GM10847 (cell line): ENCODE data around the gene IL1RL2.

Source experiments
- POLR2A ChIP-seq: IDR thresholded peaks from 2 replicates; pipeline ENCODE4 v1.6.1; 2011; ENCODE audit not compliant: insufficient read length; ENCODE audit errors: extremely low read depth

The IL1RL2 gene

DNA sequence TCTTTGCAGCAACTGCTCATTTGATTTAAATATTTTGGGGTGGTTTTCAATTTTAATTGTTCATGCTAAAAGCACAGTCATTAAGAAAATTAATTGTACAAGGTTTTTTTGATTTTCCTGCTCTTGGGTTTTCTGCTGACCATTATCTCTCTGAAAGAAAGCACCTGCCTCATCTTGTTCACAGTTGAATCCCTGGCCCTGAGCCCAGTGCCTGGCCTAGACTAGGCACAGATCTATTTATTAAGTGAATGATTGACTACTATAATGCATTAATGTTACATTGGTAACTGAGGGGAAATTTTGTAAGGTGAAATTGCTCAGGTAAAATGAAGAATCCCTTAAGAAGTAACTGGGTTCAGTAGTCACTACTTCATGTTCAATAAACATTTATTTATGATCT is 22.0 kb downstream of the IL1RL2 start:
- TF ChIP-seq POLR2A, result no peak

DNA sequence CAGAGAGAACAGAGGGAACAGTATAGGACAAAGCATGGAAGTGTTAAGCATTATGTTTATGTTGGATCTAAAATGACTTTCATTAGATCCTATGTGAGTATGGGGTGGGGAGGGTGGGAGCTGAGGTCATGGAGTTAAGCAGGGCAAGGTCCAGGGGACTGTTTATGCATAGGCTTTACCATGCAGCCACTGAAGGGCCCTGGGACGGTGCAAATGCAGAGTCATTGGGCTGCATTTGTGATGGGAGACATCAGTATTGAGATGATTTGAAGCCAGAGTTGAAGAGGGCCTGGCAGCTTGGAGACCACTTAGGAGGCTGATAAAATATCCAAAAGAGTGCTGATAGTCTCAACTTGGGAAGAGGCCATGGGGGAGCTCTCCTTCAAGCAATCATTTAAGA is 22.7 kb downstream of the IL1RL2 start:
- TF ChIP-seq POLR2A, result no peak

DNA sequence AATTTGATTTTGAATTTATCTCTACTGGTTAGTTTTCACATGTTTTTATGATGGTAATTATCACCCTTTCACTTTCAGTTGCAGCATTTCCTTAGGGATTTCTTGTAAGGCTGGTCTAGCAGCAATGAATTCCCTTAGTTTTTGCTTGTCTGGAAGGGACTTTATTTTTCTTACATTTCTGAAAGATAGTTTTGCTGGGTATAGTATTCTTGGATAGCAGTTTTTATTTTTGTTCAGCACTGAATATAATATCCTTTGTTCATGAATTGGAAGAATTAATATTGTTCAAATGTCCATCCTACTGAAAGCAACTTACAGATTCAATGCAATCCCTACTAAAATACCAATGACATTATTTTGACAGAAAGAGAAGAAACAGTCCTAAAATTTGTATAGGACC is 30.2 kb downstream of the IL1RL2 start:
- TF ChIP-seq POLR2A, result no peak

DNA sequence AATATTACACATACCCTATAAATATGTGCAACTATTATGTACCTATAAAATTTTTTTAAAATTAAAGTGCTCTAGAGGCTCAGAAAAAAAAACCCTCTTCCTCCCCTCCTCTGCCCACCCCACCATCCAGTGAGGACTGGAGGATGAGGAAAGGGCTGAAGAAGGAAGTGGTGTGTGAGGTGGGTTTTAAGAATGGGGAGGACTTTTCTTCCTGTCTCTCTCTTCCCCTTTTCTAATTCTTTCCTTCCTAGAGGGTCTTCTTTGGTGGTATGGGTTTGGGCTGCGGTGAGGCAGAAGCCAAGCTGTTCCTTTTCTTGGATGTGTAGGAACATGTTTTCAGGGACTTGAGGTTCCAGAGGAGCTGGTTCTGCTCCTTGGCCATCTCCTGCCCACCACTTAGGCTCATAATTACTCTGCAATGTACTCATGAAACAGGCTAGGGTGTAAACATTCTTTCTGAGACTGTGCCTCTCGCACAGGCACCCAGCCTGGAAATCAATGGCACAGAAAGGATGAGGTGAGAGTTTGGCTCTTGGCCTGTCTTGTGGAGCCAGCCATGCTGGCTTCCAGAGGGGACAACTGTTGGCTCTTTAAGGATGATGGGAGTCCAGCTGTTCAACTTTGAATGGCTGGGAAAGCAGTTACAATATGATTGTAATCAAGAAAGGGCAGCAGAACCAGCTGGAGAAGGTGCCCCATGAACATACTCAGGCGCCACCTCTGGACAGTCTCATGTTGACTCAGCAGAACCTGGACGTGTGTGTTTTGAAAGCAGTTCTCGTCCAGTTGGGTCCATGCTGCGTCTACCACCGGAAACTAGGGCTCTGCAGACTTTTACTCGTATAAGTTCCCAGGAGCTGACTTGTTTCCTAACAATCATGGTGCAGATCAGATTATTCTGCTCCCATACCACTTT is 38.3 kb downstream of the IL1RL2 start:
- no peak for TF ChIP-seq POLR2A

DNA sequence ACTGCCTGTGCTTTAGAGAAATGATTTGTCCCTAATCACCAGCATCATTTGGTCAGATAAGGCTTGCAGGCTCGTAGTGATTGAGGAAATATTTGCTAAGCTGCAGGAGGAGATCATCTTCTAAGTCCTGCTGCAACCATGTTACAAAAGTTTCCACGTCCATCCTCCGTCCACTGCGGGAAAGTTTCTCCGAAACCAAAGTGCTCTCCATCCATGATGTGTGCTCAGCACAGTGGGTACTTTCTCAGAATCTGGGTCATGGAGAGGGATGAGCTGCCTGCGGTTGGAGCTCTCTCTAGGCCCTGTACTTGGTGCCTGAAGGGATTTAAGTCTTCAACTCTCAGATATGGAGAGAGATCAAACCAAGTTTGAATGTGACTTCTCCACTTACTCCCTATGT is 39.3 kb downstream of the IL1RL2 start:
- TF ChIP-seq POLR2A, result no peak

DNA sequence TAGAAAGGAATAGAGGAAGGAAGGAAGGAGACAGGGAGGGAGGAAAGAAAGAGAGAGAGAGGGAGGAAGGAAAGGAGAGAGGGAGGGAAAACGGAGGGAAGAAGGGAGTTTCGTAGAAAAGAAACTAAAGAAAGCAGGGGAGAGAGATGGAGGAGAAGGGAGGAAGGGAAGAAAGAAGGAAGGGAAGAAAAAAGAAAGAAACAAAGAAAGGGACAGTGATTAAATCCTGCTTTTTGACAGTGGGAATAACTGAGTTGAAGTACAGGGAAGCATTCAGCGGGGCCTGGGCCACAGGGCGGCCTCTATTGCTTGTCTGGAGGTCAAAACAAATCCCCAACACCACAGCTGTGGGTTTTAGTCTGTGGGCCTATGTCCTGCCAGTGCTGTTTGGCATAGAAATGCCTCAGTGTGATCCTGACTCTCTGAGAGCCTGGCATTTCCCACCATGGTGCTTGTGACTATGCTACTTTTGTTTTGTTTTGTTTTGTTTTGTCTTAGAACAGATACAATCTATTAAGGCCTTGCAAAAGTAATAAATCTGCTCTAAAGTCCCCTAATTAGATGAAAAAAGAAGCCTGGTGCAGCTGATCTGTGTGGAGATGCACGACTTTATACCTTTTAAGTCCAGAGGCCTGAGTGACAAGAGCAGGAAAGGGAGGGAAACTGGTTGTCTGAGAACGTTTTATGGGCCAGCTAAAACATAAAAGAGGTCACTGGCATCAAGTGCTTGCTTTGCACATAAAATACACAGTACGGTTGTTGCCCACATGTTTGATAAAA is 40.0 kb downstream of the IL1RL2 start:
- TF ChIP-seq POLR2A, result no peak

DNA sequence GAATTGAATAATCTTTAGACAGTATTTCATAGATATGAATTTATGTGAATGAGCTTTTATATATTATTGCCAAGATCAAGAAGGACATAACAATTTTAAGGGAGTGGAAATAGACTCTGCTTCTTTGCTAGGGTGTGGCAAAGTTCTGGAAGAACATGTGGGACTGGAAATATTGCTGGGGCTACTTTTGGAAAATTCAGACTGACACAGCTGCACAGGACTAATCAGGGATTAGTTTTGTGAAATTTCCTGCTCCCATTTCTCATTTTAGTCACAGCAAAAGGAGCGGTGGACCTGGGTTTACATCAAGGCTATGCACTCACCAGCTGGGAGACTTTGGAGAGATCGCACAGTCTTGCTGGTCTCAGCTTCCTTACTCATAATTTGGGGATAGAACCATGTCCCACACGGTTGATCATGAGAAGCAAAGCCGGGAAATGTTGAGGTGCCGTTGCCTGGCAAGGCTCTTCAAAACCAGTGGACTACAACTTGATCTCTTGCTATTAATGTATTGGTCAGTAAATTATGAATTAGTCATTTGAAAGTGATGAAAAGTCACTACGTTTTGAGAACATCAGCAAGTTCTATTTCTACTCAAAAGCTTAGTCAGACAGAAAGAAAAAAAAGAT is 42.4 kb downstream of the IL1RL2 start:
- no peak for TF ChIP-seq POLR2A

DNA sequence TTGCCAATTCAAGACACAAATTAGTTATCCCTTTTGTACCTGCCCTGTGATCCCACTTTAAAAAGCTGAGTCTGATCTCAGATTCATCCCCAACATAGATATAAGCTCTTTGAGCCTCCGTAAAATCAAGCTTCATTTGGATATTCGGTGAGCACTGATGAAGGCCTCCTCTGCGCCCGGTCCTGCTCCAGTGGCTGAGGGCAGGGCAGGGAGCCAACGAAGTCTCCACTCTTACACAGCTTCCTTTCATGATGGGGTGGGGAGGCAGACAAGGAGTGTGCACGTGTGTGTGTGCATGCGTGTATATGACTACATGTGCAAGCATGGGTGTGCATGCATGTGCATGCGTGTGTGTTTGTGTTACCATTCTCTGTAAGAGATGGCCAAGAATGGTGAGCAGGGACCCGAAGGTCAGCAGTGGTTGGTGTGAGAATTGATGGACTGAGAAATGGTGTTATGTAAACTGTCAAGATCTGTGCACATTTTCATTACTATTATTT is 43.6 kb downstream of the IL1RL2 start:
- TF ChIP-seq POLR2A, result no peak

DNA sequence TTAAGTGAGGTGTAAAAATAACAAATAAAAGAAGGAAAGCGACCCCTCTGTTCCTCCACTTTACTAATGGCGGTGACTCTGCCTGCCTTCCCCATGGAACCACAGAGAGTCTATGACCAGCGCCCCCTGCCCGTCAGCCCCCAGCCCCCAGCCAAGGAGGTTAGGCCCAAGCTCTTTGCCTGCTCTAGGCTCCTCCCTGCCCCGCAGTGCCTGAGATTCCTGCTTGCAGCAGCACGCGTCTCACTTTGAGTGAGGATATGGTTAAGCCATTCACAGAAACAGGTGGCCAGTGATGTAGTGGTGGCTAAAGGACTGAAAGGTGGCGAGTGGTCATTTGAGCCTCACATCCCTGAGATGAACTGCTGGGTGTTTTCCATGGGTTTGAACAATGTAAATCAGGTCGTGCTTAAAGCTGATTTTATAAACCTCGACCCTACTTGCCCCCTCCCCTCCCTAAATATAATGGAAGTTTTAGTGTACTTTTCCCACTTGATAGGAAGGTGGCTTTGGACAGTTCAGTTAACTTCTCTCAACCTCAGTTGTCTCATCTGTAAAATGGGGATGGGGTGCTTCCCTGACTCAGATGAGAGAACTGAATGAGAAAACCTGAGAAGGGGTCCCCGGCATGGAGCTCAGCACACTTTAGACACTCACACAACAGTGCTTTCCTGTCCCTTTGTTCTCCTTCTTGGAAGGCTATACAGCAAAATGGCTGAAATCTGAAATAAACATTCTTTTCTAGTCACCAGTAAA is 46.5 kb downstream of the IL1RL2 start:
- no peak for TF ChIP-seq POLR2A

DNA sequence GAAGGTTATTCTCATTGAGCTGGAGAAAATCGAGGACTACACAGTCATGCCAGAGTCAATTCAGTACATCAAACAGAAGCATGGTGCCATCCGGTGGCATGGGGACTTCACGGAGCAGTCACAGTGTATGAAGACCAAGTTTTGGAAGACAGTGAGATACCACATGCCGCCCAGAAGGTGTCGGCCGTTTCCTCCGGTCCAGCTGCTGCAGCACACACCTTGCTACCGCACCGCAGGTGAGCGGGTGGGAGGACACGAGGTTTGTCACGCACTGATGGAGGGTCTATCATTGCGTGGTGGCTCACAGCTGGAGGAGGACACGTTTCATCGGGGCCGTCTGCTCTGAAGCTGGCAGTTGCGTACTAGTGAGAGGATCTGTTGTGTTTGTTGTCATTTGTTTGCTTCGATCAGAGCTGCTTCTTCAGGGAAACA is 48.2 kb downstream of the IL1RL2 start:
- TF ChIP-seq POLR2A, result no peak

DNA sequence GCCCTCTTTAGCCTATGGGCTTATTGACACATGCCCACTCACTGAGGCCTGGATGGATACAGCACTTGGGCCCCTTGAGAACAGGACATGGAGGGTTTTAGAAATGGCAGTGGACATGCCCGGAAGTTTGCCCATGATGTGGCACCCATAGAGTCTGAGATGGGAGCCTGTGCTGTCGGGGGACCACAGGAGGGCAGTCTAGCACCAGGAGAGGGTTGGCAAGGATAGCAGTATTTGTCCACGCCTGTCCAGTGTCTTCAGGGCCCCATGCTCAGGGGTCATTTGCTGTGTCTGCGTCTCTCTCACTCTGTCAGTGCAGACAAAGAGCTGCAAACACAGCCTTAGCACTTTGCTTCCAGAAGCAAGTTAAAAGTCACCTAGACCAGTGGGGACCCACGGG is 48.7 kb downstream of the IL1RL2 start:
- TF ChIP-seq POLR2A, result no peak

DNA sequence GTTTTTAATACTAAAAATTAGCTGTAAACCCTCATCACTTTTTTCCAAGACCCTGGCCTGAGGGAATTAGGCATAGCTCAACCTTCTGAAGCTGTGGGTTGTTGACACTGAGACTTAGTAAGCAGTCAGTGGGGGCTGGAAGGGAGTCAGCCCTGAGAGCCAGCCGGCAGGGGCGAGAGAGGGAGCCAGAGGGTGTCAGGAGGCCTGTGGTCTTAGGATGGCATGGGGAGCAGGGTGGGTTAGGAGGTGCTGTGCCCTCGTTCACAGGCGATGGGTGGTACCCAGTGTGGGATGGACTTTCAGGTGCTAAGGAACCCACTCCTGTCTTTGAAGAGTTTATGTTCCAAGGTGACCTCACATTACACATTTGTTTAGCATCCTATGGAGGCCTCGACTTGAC is 49.3 kb downstream of the IL1RL2 start:
- no peak for TF ChIP-seq POLR2A

DNA sequence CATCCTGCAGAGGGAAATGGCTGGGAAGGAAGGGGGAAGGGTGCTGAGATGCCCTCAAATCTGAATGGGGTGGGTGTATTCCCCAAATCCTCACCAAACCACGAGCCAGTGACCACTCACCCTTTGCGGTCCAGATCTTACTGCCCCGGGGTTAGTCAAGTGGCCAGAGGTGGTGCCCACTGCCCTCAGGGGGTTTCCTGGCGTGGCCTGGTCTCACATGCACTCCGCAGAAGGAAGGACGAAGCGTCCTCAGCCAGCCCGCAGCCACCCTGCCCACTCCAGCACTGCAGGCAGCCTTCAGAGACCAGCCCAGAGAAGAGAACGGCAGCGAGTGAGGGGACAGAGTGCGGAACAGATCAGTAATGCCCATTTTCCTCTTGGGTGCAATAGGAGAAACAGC is 50.4 kb downstream of the IL1RL2 start:
- no peak for TF ChIP-seq POLR2A

DNA sequence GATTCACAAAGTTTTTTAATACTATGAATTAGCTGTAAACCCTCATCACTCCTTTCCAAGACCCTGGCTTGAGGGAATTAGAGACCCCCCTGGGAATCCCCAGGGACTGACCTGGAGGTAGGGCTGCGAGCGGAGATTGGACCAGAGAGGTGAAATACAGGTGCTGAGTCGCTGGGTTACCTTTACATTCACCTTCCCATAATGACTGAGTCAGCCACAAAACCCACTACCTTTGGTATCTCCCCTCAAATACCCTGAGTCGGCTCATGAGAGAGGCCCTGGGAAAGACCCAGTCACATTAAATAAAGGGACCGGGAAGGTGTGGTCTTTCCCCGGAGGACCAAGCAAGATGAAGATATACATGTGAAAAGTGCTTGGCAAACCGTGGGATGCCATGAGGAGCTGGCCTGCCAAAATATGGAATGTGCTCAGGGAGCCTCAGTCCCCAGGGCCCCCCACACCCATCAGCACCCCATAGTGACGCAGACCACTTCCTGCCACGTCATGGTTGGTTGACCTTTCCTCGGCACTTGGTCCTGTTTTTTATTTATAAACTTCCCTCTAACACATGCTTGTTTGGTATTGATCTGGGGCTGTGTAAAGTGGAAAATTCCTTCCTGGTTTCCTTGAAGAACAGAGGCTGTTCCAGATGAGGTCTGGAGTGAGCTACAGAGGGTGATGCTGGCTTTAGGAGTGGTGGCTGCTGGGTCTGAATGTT is 51.4 kb downstream of the IL1RL2 start:
- no peak for TF ChIP-seq POLR2A
